Measurements from ENCODE around the gene MAML1.

The MAML1 gene

GRCh38 chr5:179773686-179774040, 41.0 kb downstream of the MAML1 start:
- Histone ChIP-seq H2AFZ (ENCODE audit: low read length) (no peak overlapping the region), H4K20me1 (ENCODE audit: insufficient read depth, low read length, poor library complexity, severe bottlenecking) (no peaks in the 10 kb centered on the region), H3K4me2 (ENCODE audit: low read depth, low read length, poor library complexity, severe bottlenecking) (no peak overlapping the region), H3F3A (ENCODE audit: low read depth) (no peaks in the 10 kb centered on the region), H3K27me3 (ENCODE audit: insufficient read depth, low read length, poor library complexity, severe bottlenecking) (no peaks in the 10 kb centered on the region), H3K9me3 (ENCODE audit: insufficient read depth, low read depth, low read length) (no peaks in the 10 kb centered on the region), H3K36me3 (ENCODE audit: insufficient read depth, low read length) (peaks cover 50% of the 10 kb centered on the region; the same call in 1 of the 2 replicates), H3K79me2 (ENCODE audit: insufficient read depth, low read length) (no peaks in the 10 kb centered on the region), H3K4me3 (ENCODE audit: low read length, poor library complexity, severe bottlenecking) (no peak overlapping the region), H3K9me2 (replicated peaks; ENCODE audit: low read depth, low read length) (no peaks in the 10 kb centered on the region), H3K4me1 (ENCODE audit: insufficient read depth, low read length, poor library complexity, severe bottlenecking) (no peaks in the 10 kb centered on the region), H3K9ac (ENCODE audit: low read depth, low read length, poor library complexity, severe bottlenecking) (no peak overlapping the region)
- no peak for TF ChIP-seq EZH2phosphoT487 (IDR thresholded peaks at IDR 0.05; ENCODE audit: borderline replicate concordance)
- TF ChIP-seq, protein P1, sequence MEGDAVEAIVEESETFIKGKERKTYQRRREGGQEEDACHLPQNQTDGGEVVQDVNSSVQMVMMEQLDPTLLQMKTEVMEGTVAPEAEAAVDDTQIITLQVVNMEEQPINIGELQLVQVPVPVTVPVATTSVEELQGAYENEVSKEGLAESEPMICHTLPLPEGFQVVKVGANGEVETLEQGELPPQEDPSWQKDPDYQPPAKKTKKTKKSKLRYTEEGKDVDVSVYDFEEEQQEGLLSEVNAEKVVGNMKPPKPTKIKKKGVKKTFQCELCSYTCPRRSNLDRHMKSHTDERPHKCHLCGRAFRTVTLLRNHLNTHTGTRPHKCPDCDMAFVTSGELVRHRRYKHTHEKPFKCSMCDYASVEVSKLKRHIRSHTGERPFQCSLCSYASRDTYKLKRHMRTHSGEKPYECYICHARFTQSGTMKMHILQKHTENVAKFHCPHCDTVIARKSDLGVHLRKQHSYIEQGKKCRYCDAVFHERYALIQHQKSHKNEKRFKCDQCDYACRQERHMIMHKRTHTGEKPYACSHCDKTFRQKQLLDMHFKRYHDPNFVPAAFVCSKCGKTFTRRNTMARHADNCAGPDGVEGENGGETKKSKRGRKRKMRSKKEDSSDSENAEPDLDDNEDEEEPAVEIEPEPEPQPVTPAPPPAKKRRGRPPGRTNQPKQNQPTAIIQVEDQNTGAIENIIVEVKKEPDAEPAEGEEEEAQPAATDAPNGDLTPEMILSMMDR (conservative IDR thresholded peaks at IDR 0.05; ENCODE audit: low read length) = no peak

GRCh38 chr5:179774442-179774841, 41.8 kb downstream of the MAML1 start:
- H4K20me1 ChIP-seq (ENCODE audit: insufficient read depth, low read length, poor library complexity, severe bottlenecking) = no peaks in the 10 kb centered on the region
- TF ChIP-seq, protein P1 (conservative IDR thresholded peaks at IDR 0.05; ENCODE audit: low read length) = no peak
- TF ChIP-seq EZH2phosphoT487 (IDR thresholded peaks at IDR 0.05; ENCODE audit: borderline replicate concordance) = no peak

DNA sequence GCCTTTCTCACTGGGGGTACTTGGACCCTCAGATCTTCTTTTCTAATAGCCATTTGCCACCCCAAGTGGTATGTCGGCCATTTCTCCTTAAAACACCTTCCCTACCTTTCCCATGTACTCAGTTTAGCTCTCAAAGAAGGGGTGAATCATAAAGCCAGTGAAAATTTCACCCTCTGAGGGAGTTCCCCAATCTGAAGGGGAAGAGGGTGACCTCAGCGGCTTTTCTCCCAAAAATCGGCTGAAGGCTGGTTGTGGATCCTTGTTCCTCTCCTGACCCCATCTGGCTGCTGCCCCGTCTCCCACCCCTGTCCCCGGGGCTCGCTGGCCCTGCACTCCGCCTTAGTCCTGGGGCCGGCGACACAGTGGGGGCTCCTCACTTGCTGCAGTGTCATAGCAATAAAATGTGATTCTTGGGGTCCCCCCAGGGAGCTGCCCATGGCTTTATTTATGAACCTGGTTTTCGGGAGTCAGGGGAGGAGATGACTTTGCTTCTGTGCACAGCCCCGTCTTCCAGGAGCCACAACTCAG, 43.9 kb downstream of the MAML1 start:
- no peak for TF ChIP-seq EZH2phosphoT487 (IDR thresholded peaks at IDR 0.05; ENCODE audit: borderline replicate concordance)
- TF ChIP-seq, protein P1 (conservative IDR thresholded peaks at IDR 0.05; ENCODE audit: low read length) = no peak
- Histone ChIP-seq H3K9me3 (ENCODE audit: insufficient read depth, low read depth, low read length) (no peaks in the 10 kb centered on the region), H3K36me3 (ENCODE audit: insufficient read depth, low read length) (peaks cover 29% of the 10 kb centered on the region; the same call in 1 of the 2 replicates), H3K4me2 (ENCODE audit: low read depth, low read length, poor library complexity, severe bottlenecking) (no peak overlapping the region), H2AFZ (ENCODE audit: low read length) (no peak overlapping the region), H3K9ac (ENCODE audit: low read depth, low read length, poor library complexity, severe bottlenecking) (no peak overlapping the region), H3K27me3 (ENCODE audit: insufficient read depth, low read length, poor library complexity, severe bottlenecking) (no peaks in the 10 kb centered on the region), H3K79me2 (ENCODE audit: insufficient read depth, low read length) (no peaks in the 10 kb centered on the region), H4K20me1 (ENCODE audit: insufficient read depth, low read length, poor library complexity, severe bottlenecking) (no peaks in the 10 kb centered on the region), H3K9me2 (replicated peaks; ENCODE audit: low read depth, low read length) (no peaks in the 10 kb centered on the region), H3K4me3 (ENCODE audit: low read length, poor library complexity, severe bottlenecking) (no peak overlapping the region), H3F3A (ENCODE audit: low read depth) (no peaks in the 10 kb centered on the region), H3K4me1 (ENCODE audit: insufficient read depth, low read length, poor library complexity, severe bottlenecking) (no peaks in the 10 kb centered on the region)

More at GRCh38 chr5:179774442-179774841, 41.8 kb downstream of the MAML1 start:
- Histone ChIP-seq H3K9me2 (replicated peaks; ENCODE audit: low read depth, low read length) (no peaks in the 10 kb centered on the region), H3F3A (ENCODE audit: low read depth) (no peaks in the 10 kb centered on the region), H3K4me1 (ENCODE audit: insufficient read depth, low read length, poor library complexity, severe bottlenecking) (no peaks in the 10 kb centered on the region), H3K4me2 (ENCODE audit: low read depth, low read length, poor library complexity, severe bottlenecking) (no peak overlapping the region), H2AFZ (ENCODE audit: low read length) (no peak overlapping the region), H3K27me3 (ENCODE audit: insufficient read depth, low read length, poor library complexity, severe bottlenecking) (no peaks in the 10 kb centered on the region), H3K79me2 (ENCODE audit: insufficient read depth, low read length) (no peaks in the 10 kb centered on the region), H3K4me3 (ENCODE audit: low read length, poor library complexity, severe bottlenecking) (no peak overlapping the region), H3K9ac (ENCODE audit: low read depth, low read length, poor library complexity, severe bottlenecking) (no peak overlapping the region), H3K36me3 (ENCODE audit: insufficient read depth, low read length) (peaks cover 43% of the 10 kb centered on the region; the same call in 1 of the 2 replicates), H3K9me3 (ENCODE audit: insufficient read depth, low read depth, low read length) (no peaks in the 10 kb centered on the region)

Data from Loucy (cell line).